ENCODE measurements around the gene BPIFA1. TPM values are rescaled to one million over a fixed set of nuclear protein-coding genes. Genes with fewer than 3 reads are reported as not detected.
A peak's percentile ranks its signal among the peaks of the same experiment; 100 is the strongest.

The BPIFA1 gene
- total and polyA plus RNA-seq, 2 experiments from 2014 or later, result not detected

DNA sequence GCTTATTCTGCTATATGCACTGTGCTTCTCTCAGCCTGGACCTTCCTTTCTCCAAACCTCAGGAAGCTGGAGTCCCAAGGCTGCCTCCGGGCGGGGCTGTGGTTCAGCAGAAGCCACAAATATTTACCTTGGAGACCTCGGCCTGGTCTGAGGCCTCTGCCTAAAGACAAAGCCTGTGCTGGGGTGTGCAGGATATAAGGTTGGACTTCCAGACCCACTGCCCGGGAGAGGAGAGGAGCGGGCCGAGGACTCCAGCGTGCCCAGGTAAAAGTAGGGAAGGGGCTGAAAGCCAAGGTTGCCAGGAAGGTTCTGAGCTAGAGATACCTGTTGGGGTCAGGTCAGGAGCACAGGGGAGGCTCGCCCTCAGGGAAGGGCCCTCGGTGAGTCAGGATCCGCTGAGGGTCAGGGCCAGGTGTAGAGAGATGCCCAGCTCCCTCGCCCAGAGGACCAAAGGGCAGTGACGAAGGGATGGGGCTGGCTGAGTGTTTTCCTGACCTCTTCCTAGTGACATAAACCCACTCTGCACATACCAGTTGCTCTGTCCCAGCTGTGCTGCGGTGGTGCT lies 47.3 kb downstream of the BPIFA1 start, which contains the start of gene BPIFB1:
BPIFB1 (plus strand) TSS at position 224 of the 565 bp plus-strand sequence. CDS start 2,860 bp downstream, outside the sequence.
- no peaks in the 10 kb centered on the region for H3K36me3 ChIP-seq (ENCODE audit: insufficient read depth)
- H3K36me3 Mint-ChIP-seq (ENCODE audit: low read depth), result no peaks in the 10 kb centered on the region
- H3K4me1 ChIP-seq (ENCODE audit: insufficient read depth), result 0 out of 2 replicates have a peak, but pooled peaks cover 1% of the 10 kb centered on the region
- no peaks in the 10 kb centered on the region for H3K9me2 ChIP-seq (ENCODE audit: insufficient read depth)
- DNase-seq (ENCODE audit: low spot score) (no peak), ATAC-seq (peak; percentile 35; the same call in 2 of the 3 replicates)
- no peaks in the 10 kb centered on the region for H3K79me2 ChIP-seq (replicated peaks; ENCODE audit: insufficient read depth)
- no peaks in the 10 kb centered on the region for H3K27me3 ChIP-seq (ENCODE audit: insufficient read depth)
- no peak within 1 kb of the TSS for H3K27ac Mint-ChIP-seq
- no peak within 1 kb of the TSS for H3K4me3 ChIP-seq
- peaks cover 11% of the 10 kb centered on the region for H3K4me1 Mint-ChIP-seq
- H3K4me3 Mint-ChIP-seq, result no peak within 1 kb of the TSS
- peaks cover 9% of the 10 kb centered on the region for H3K27me3 Mint-ChIP-seq (ENCODE audit: insufficient read depth, low read depth, poor library complexity)
- H3K4me2 ChIP-seq, result no peak within 1 kb of the TSS
- no peak for TF ChIP-seq ZNF114 (CRISPR knock-in tag; IDR thresholded peaks at IDR 0.05)
- no peak for TF ChIP-seq ZNF331 (CRISPR knock-in tag; IDR thresholded peaks at IDR 0.05; ENCODE audit: low read depth)
- TF ChIP-seq, protein P1, sequence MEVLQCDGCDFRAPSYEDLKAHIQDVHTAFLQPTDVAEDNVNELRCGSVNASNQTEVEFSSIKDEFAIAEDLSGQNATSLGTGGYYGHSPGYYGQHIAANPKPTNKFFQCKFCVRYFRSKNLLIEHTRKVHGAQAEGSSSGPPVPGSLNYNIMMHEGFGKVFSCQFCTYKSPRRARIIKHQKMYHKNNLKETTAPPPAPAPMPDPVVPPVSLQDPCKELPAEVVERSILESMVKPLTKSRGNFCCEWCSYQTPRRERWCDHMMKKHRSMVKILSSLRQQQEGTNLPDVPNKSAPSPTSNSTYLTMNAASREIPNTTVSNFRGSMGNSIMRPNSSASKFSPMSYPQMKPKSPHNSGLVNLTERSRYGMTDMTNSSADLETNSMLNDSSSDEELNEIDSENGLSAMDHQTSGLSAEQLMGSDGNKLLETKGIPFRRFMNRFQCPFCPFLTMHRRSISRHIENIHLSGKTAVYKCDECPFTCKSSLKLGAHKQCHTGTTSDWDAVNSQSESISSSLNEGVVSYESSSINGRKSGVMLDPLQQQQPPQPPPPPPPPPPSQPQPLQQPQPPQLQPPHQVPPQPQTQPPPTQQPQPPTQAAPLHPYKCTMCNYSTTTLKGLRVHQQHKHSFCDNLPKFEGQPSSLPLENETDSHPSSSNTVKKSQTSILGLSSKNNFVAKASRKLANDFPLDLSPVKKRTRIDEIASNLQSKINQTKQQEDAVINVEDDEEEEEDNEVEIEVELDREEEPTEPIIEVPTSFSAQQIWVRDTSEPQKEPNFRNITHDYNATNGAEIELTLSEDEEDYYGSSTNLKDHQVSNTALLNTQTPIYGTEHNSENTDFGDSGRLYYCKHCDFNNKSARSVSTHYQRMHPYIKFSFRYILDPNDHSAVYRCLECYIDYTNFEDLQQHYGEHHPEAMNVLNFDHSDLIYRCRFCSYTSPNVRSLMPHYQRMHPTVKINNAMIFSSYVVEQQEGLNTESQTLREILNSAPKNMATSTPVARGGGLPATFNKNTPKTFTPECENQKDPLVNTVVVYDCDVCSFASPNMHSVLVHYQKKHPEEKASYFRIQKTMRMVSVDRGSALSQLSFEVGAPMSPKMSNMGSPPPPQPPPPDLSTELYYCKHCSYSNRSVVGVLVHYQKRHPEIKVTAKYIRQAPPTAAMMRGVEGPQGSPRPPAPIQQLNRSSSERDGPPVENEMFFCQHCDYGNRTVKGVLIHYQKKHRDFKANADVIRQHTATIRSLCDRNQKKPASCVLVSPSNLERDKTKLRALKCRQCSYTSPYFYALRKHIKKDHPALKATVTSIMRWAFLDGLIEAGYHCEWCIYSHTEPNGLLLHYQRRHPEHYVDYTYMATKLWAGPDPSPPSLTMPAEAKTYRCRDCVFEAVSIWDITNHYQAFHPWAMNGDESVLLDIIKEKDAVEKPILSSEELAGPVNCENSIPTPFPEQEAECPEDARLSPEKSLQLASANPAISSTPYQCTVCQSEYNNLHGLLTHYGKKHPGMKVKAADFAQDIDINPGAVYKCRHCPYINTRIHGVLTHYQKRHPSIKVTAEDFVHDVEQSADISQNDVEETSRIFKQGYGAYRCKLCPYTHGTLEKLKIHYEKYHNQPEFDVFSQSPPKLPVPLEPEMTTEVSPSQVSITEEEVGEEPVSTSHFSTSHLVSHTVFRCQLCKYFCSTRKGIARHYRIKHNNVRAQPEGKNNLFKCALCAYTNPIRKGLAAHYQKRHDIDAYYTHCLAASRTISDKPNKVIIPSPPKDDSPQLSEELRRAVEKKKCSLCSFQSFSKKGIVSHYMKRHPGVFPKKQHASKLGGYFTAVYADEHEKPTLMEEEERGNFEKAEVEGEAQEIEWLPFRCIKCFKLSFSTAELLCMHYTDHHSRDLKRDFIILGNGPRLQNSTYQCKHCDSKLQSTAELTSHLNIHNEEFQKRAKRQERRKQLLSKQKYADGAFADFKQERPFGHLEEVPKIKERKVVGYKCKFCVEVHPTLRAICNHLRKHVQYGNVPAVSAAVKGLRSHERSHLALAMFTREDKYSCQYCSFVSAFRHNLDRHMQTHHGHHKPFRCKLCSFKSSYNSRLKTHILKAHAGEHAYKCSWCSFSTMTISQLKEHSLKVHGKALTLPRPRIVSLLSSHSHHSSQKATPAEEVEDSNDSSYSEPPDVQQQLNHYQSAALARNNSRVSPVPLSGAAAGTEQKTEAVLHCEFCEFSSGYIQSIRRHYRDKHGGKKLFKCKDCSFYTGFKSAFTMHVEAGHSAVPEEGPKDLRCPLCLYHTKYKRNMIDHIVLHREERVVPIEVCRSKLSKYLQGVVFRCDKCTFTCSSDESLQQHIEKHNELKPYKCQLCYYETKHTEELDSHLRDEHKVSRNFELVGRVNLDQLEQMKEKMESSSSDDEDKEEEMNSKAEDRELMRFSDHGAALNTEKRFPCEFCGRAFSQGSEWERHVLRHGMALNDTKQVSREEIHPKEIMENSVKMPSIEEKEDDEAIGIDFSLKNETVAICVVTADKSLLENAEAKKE (CRISPR knock-in tag; IDR thresholded peaks at IDR 0.05), result no peak
- TF ChIP-seq, protein P2, sequence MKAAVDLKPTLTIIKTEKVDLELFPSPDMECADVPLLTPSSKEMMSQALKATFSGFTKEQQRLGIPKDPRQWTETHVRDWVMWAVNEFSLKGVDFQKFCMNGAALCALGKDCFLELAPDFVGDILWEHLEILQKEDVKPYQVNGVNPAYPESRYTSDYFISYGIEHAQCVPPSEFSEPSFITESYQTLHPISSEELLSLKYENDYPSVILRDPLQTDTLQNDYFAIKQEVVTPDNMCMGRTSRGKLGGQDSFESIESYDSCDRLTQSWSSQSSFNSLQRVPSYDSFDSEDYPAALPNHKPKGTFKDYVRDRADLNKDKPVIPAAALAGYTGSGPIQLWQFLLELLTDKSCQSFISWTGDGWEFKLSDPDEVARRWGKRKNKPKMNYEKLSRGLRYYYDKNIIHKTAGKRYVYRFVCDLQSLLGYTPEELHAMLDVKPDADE (IDR thresholded peaks at IDR 0.05), result no peak
- no peak for TF ChIP-seq EZH2 (IDR thresholded peaks at IDR 0.05; ENCODE audit: low read depth, unreplicated experiment)
- TF ChIP-seq JUNB (IDR thresholded peaks at IDR 0.05; ENCODE audit: unreplicated experiment), result no peak
- TF ChIP-seq, protein P3, sequence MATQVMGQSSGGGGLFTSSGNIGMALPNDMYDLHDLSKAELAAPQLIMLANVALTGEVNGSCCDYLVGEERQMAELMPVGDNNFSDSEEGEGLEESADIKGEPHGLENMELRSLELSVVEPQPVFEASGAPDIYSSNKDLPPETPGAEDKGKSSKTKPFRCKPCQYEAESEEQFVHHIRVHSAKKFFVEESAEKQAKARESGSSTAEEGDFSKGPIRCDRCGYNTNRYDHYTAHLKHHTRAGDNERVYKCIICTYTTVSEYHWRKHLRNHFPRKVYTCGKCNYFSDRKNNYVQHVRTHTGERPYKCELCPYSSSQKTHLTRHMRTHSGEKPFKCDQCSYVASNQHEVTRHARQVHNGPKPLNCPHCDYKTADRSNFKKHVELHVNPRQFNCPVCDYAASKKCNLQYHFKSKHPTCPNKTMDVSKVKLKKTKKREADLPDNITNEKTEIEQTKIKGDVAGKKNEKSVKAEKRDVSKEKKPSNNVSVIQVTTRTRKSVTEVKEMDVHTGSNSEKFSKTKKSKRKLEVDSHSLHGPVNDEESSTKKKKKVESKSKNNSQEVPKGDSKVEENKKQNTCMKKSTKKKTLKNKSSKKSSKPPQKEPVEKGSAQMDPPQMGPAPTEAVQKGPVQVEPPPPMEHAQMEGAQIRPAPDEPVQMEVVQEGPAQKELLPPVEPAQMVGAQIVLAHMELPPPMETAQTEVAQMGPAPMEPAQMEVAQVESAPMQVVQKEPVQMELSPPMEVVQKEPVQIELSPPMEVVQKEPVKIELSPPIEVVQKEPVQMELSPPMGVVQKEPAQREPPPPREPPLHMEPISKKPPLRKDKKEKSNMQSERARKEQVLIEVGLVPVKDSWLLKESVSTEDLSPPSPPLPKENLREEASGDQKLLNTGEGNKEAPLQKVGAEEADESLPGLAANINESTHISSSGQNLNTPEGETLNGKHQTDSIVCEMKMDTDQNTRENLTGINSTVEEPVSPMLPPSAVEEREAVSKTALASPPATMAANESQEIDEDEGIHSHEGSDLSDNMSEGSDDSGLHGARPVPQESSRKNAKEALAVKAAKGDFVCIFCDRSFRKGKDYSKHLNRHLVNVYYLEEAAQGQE (IDR thresholded peaks at IDR 0.05; ENCODE audit: unreplicated experiment), result no peak
- TF ChIP-seq STAT1 (IDR thresholded peaks at IDR 0.05; ENCODE audit: unreplicated experiment), result no peak
- TF ChIP-seq EZH2phosphoT487 (IDR thresholded peaks at IDR 0.05; ENCODE audit: unreplicated experiment), result no peak
- TF ChIP-seq POLR2AphosphoS5 (IDR thresholded peaks at IDR 0.05; ENCODE audit: low read depth), result no peak
- TF ChIP-seq, protein P4, sequence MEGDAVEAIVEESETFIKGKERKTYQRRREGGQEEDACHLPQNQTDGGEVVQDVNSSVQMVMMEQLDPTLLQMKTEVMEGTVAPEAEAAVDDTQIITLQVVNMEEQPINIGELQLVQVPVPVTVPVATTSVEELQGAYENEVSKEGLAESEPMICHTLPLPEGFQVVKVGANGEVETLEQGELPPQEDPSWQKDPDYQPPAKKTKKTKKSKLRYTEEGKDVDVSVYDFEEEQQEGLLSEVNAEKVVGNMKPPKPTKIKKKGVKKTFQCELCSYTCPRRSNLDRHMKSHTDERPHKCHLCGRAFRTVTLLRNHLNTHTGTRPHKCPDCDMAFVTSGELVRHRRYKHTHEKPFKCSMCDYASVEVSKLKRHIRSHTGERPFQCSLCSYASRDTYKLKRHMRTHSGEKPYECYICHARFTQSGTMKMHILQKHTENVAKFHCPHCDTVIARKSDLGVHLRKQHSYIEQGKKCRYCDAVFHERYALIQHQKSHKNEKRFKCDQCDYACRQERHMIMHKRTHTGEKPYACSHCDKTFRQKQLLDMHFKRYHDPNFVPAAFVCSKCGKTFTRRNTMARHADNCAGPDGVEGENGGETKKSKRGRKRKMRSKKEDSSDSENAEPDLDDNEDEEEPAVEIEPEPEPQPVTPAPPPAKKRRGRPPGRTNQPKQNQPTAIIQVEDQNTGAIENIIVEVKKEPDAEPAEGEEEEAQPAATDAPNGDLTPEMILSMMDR (conservative IDR thresholded peaks at IDR 0.05; ENCODE audit: low read depth in 2 of 2), result no peak; a peak in 1 of 4 replicates
- TF ChIP-seq CREB1 (CRISPR knock-in tag; IDR thresholded peaks at IDR 0.05; ENCODE audit: low read depth), result no peak
- no peak for TF ChIP-seq NANOG (IDR thresholded peaks at IDR 0.05; ENCODE audit: borderline replicate concordance)
- no peaks in the 10 kb centered on the region for H3F3A ChIP-seq (replicated peaks; ENCODE audit: low read depth)
- no peak within 1 kb of the TSS for H2AFZ ChIP-seq
- no peaks in the 10 kb centered on the region for H3K9me3 Mint-ChIP-seq
- H3K27ac ChIP-seq (ENCODE audit: low read depth), result no peak within 1 kb of the TSS
- no peaks in the 10 kb centered on the region for H4K20me1 ChIP-seq (replicated peaks; ENCODE audit: insufficient read depth)

Measured in GM23338 (cell line).